Measurements from ENCODE around the gene SPDEF. TPM values are rescaled to one million over a fixed set of nuclear protein-coding genes. Genes with fewer than 3 reads are reported as not detected.

Gene SPDEF
- total and polyA plus RNA-seq, 2 donors (not counting 1 experiment from before 2014, with no cell fraction given) = 0.10 TPM; not detected in 1

GRCh38 chr6:34497411-34497810, 58.7 kb downstream of the SPDEF start:
- Histone ChIP-seq H3K79me2 (ENCODE audit: control insufficient read depth, insufficient read depth, low read length) (no peaks in the 10 kb centered on the region), H3K4me1 (ENCODE audit: control insufficient read depth in 2 of 2, insufficient read depth in 2 of 2, low read length in 2 of 2) (no peaks in the 10 kb centered on the region), H2AFZ (ENCODE audit: insufficient read depth, low read depth, low read length, poor library complexity, severe bottlenecking) (no peak overlapping the region), H3K9ac (ENCODE audit: low read length) (no peak overlapping the region), H3K4me2 (replicated peaks; ENCODE audit: low read depth, low read length, poor library complexity, severe bottlenecking) (no peak overlapping the region), H3K36me3 (replicated peaks in 1 of 2; ENCODE audit: control extremely low read depth in 1 of 2, control insufficient read depth in 1 of 2, extremely low read depth in 1 of 2, insufficient read depth in 2 of 2, low read length in 1 of 2) (no peaks in the 10 kb centered on the region), H3K9me3 (ENCODE audit: control extremely low read depth in 1 of 3, control insufficient read depth in 2 of 3, insufficient read depth in 1 of 3, low read length in 2 of 3) (peaks cover 0 to 11% (median 9%) of the 10 kb centered on the region in 3 donors), H3K4me3 (ENCODE audit: control extremely low read depth in 1 of 5, extremely low read depth in 1 of 5, insufficient read depth in 1 of 5, low read depth in 2 of 5, low read length in 4 of 5) (no peak overlapping the region), H3K27ac (ENCODE audit: low read length in 2 of 2) (no peak overlapping the region), H3K27me3 (replicated peaks in 1 of 4; ENCODE audit: control extremely low read depth in 1 of 4, control insufficient read depth in 3 of 4, insufficient read depth in 4 of 4, low read length in 3 of 4) (peaks cover 0 to 8% (median 0%) of the 10 kb centered on the region in 4 experiments), H4K20me1 (ENCODE audit: control insufficient read depth, insufficient read depth, low read length, poor library complexity, severe bottlenecking) (no peaks in the 10 kb centered on the region)
- intact Hi-C loops (cut with micrococcal nuclease) = no loop called here
- WGBS (ENCODE audit: insufficient coverage) = 92% methylated on average over 10 of the region's 10 CpGs
- no peak overlapping the region for H3K4me3 Mint-ChIP-seq
- H3K9me3 Mint-ChIP-seq (ENCODE audit: insufficient read depth) = no peaks in the 10 kb centered on the region
- POLR2A ChIA-PET = no interaction called here
- ATAC-seq (ENCODE audit: low read depth) (no peak), DNase-seq (no peak)
- H3K27me3 Mint-ChIP-seq = no peaks in the 10 kb centered on the region
- CTCF ChIA-PET = no interaction called here
- H3K27ac Mint-ChIP-seq = no peak overlapping the region
- no peaks in the 10 kb centered on the region for H3K4me1 Mint-ChIP-seq
- TF ChIP-seq CTCF (IDR thresholded peaks at IDR 0.05) = no peak
- TF ChIP-seq EZH2 (IDR thresholded peaks at IDR 0.05; ENCODE audit: borderline replicate concordance, insufficient read depth, low read depth, low read length, poor library complexity, severe bottlenecking) = no peak

- H3K4me2 ChIP-seq (replicated peaks; ENCODE audit: low read depth, low read length, poor library complexity, severe bottlenecking) = no peak overlapping the region
- no peak overlapping the region for H3K4me3 ChIP-seq (ENCODE audit: control extremely low read depth in 1 of 5, extremely low read depth in 1 of 5, insufficient read depth in 1 of 5, low read depth in 2 of 5, low read length in 4 of 5)
- no peak overlapping the region for H3K4me3 Mint-ChIP-seq
- H3K27me3 ChIP-seq (replicated peaks in 1 of 4; ENCODE audit: control extremely low read depth in 1 of 4, control insufficient read depth in 3 of 4, insufficient read depth in 4 of 4, low read length in 3 of 4) = peaks cover 0 to 6% (median 0%) of the 10 kb centered on the region in 4 experiments
- H3K9ac ChIP-seq (ENCODE audit: low read length) = no peak overlapping the region
- H3K36me3 ChIP-seq (replicated peaks in 1 of 2; ENCODE audit: control extremely low read depth in 1 of 2, control insufficient read depth in 1 of 2, extremely low read depth in 1 of 2, insufficient read depth in 2 of 2, low read length in 1 of 2) = no peaks in the 10 kb centered on the region
- no peak overlapping the region for H3K27ac ChIP-seq (ENCODE audit: low read length in 2 of 2)
- H3K9me3 ChIP-seq (ENCODE audit: control extremely low read depth in 1 of 3, control insufficient read depth in 2 of 3, insufficient read depth in 1 of 3, low read length in 2 of 3) = peaks cover 0 to 9% (median 8%) of the 10 kb centered on the region in 3 donors
- H3K27ac Mint-ChIP-seq = no peak overlapping the region
- no peak for TF ChIP-seq CTCF (IDR thresholded peaks at IDR 0.05)
- no peak for TF ChIP-seq EZH2 (IDR thresholded peaks at IDR 0.05; ENCODE audit: borderline replicate concordance, insufficient read depth, low read depth, low read length, poor library complexity, severe bottlenecking)
- H2AFZ ChIP-seq (ENCODE audit: insufficient read depth, low read depth, low read length, poor library complexity, severe bottlenecking) = no peak overlapping the region
- no peak for DNase-seq
- H3K27me3 Mint-ChIP-seq = no peaks in the 10 kb centered on the region
- no peaks in the 10 kb centered on the region for H3K79me2 ChIP-seq (ENCODE audit: control insufficient read depth, insufficient read depth, low read length)
- H3K9me3 Mint-ChIP-seq (ENCODE audit: insufficient read depth) = no peaks in the 10 kb centered on the region
- POLR2A ChIA-PET = no interaction called here
- H4K20me1 ChIP-seq (ENCODE audit: control insufficient read depth, insufficient read depth, low read length, poor library complexity, severe bottlenecking) = no peaks in the 10 kb centered on the region
- CTCF ChIA-PET = interaction anchor here (0.7 kb wide), 1 partner anchor 29 kb away, joined by 4 read pairs; no protein-coding TSS in a partner anchor
- intact Hi-C loops (cut with micrococcal nuclease) = no loop called here
- no peaks in the 10 kb centered on the region for H3K4me1 Mint-ChIP-seq
- no peak for ATAC-seq (ENCODE audit: low read depth)
- WGBS (ENCODE audit: insufficient coverage) = 92% methylated on average over 7 of the region's 9 CpGs
- no peaks in the 10 kb centered on the region for H3K4me1 ChIP-seq (ENCODE audit: control insufficient read depth in 2 of 2, insufficient read depth in 2 of 2, low read length in 2 of 2)
These were observed 59.9 kb downstream of the SPDEF start for GRCh38 chr6:34496103-34496685.

All from B cell (primary cell).